Endodermal cell (in vitro differentiated cells): ENCODE results near the gene SLX9. TPM values are rescaled to one million over a fixed set of nuclear protein-coding genes. Genes with fewer than 3 reads are reported as not detected.

Source experiments
- DNase-seq: peaks from one replicate; pipeline ENCODE4 v3.0.0-alpha.2; 2017
- H3K27ac ChIP-seq: 2 replicates; pipeline ENCODE4 v1.5.1; 2013; ENCODE audit warnings: mild to moderate bottlenecking, low read depth, low read length, moderate library complexity
- H3K27me3 ChIP-seq: 2 replicates; pipeline ENCODE4 v1.6.1; 2013; ENCODE audit warnings: mild to moderate bottlenecking, low read length, moderate library complexity; ENCODE audit not compliant: insufficient read depth, control insufficient read depth, poor library complexity, severe bottlenecking
- H3K36me3 ChIP-seq: 2 replicates; pipeline ENCODE4 v1.7.0; 2013; ENCODE audit warnings: mild to moderate bottlenecking, low read length, moderate library complexity; ENCODE audit not compliant: control insufficient read depth, insufficient read depth
- H3K4me1 ChIP-seq: one replicate; pipeline ENCODE4 v1.7.0; 2013; ENCODE audit warnings: low read length; ENCODE audit not compliant: control insufficient read depth, insufficient read depth
- H3K4me3 ChIP-seq: 2 replicates; pipeline ENCODE4 v1.5.1; 2013; ENCODE audit warnings: mild to moderate bottlenecking, low read length, moderate library complexity
- H3K9ac ChIP-seq: 2 replicates; pipeline ENCODE4 v1.6.1; 2013; ENCODE audit warnings: mild to moderate bottlenecking, low read length, moderate library complexity; ENCODE audit not compliant: poor library complexity, severe bottlenecking; ENCODE audit errors: extremely low read depth
- H3K9me3 ChIP-seq: 2 replicates; pipeline ENCODE4 v1.6.1; 2013; ENCODE audit warnings: mild to moderate bottlenecking, low read length, moderate library complexity; ENCODE audit not compliant: control insufficient read depth
- H3K27ac Mint-ChIP-seq: 2 replicates; pipeline ENCODE4 v1.8.0; 2020; ENCODE audit warnings: mixed read lengths
- H3K27me3 Mint-ChIP-seq: 2 replicates; pipeline ENCODE4 v1.8.0; 2021; ENCODE audit warnings: mild to moderate bottlenecking, mixed read lengths; ENCODE audit not compliant: insufficient read depth
- H3K36me3 Mint-ChIP-seq: 2 replicates; pipeline ENCODE4 v1.8.0; 2020; ENCODE audit warnings: low read depth, mixed read lengths
- H3K4me1 Mint-ChIP-seq: 2 replicates; pipeline ENCODE4 v1.8.0; 2020; ENCODE audit warnings: mixed read lengths
- H3K4me3 Mint-ChIP-seq: 2 replicates; pipeline ENCODE4 v1.8.0; 2020; ENCODE audit warnings: mild to moderate bottlenecking, moderate library complexity, mixed read lengths
- H3K9me3 Mint-ChIP-seq: 2 replicates; pipeline ENCODE4 v1.8.0; 2020; ENCODE audit warnings: mild to moderate bottlenecking, mixed read lengths
- WGBS, 2 experiments: methylation state at CpG; one replicate each; pipeline versions ENCODE4 v1.1.5 to v1.1.7; 2013; ENCODE audit warnings: missing lambda C conversion rate in 2 of 2, mixed read lengths in 1 of 2; ENCODE audit not compliant: insufficient coverage in 1 of 2, insufficient read length in 1 of 2; 5-methylcytosine and 5-hydroxymethylcytosine counted together
- total RNA-seq, 2 donors: library from RNA; stranded (reverse); fragmentation: NEBNext Ultra II Directional in 1 of 2; extraction: Animal tissue kit (Norgen Biotek cat#: 25700) in 1 of 2; gene quantifications; 2 replicates in 1 of 2; 3 replicates in 1 of 2; pipeline ENCODE4 v1.2.1, GENCODE V29; 2021
- TF ChIP-seq, protein P1 (sequence below): fragments of 200-600 bp; sonication (generic); conservative IDR thresholded peaks from 2 replicates; pipeline ENCODE4 v1.5.0; 2021; ENCODE audit warnings: antibody characterized with exemption, mild to moderate bottlenecking

The SLX9 gene
- total RNA-seq, 2 donors from 2014 or later = 38.0 to 48.9 TPM

DNA sequence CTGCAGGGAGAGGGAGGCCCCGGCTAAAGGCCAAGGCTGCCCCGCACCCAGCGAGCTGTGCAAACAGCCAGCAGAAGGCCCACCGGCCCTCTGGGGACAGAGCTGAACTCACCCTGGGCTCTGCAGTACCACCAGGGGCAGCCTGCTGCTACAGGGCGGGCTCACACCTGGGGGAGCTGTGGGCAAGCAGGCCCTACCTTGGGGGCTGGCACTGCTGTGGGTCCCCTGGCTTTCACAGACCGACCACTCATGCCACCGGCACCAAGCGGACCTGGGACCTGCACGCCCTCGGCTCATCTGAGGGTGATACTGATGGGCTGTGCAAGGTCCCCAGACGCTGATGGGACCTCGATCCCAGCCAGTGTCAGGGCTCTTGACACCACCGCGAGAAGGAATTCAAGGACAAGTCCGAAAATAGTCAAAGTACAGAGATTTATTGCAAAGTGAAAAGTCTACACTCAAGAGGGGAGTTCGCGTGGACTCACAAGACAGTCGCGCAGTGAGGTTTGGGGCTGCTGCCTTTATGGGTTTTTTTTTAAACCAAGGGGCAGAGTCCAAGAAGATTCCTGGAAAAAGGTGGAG, 73.5 kb downstream of the SLX9 start:
- Mint-ChIP-seq H3K9me3 (no peaks in the 10 kb centered on the region), H3K27ac (peak overlapping the region; percentile 98), H3K4me3 (peak overlapping the region; percentile 33), H3K27me3 (peaks cover 26% of the 10 kb centered on the region), H3K36me3 (no peaks in the 10 kb centered on the region), H3K4me1 (peaks cover 19% of the 10 kb centered on the region)
- Histone ChIP-seq H3K4me1 (peaks cover 8% of the 10 kb centered on the region), H3K4me3 (no peak overlapping the region), H3K27ac (no peak overlapping the region), H3K36me3 (no peaks in the 10 kb centered on the region), H3K27me3 (peaks cover 26% of the 10 kb centered on the region), H3K9me3 (no peaks in the 10 kb centered on the region), H3K9ac (no peak overlapping the region)
- TF ChIP-seq, protein P1, sequence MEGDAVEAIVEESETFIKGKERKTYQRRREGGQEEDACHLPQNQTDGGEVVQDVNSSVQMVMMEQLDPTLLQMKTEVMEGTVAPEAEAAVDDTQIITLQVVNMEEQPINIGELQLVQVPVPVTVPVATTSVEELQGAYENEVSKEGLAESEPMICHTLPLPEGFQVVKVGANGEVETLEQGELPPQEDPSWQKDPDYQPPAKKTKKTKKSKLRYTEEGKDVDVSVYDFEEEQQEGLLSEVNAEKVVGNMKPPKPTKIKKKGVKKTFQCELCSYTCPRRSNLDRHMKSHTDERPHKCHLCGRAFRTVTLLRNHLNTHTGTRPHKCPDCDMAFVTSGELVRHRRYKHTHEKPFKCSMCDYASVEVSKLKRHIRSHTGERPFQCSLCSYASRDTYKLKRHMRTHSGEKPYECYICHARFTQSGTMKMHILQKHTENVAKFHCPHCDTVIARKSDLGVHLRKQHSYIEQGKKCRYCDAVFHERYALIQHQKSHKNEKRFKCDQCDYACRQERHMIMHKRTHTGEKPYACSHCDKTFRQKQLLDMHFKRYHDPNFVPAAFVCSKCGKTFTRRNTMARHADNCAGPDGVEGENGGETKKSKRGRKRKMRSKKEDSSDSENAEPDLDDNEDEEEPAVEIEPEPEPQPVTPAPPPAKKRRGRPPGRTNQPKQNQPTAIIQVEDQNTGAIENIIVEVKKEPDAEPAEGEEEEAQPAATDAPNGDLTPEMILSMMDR = peak; percentile 56
- peak; percentile 75 for DNase-seq
- WGBS, 2 experiments = 83 to 86% methylated on average over 13 to 19 of the region's 19 CpGs

DNA sequence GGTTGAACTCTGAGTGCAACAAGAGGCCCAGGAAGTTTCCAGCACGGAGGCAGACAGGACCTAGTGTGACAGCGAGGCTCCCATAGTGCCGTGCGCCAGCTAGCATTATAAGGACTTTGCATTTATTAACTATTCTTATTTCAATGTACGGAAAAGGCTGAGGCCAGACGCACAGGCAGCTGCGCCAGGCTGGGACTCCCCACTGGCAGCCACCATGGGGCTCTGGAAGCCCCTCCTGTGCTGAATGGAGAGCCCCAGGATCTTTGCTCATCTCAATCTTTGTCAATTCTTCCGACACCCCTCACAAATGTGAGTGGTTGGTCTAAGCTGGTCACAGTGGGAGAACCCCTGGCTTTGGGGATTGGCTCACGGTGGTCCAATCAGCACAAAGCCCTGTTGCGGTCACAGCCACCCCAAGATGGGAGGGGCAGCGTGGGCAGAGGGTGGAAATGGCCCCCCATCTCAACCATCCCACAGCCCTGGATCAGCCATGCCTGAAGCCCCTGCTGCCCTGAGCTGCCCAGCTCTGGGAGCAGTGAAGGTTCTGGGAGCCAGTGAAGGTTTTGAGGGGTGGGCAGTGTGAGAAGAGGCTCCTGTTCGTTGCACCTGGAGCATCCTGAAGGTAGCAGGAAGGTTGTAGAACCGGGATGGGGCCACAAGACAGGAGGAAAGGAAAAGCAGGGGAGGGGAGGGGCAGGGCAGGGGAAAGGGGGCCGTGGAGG, 75.1 kb downstream of the SLX9 start:
- Mint-ChIP-seq H3K27me3 (peaks cover 33% of the 10 kb centered on the region), H3K9me3 (no peaks in the 10 kb centered on the region), H3K4me1 (peaks cover 19% of the 10 kb centered on the region), H3K27ac (no peak overlapping the region), H3K36me3 (no peaks in the 10 kb centered on the region), H3K4me3 (no peak overlapping the region)
- no peak overlapping the region for H3K9ac ChIP-seq
- no peaks in the 10 kb centered on the region for H3K36me3 ChIP-seq
- H3K4me1 ChIP-seq = peaks cover 8% of the 10 kb centered on the region
- DNase-seq = no peak
- no peaks in the 10 kb centered on the region for H3K9me3 ChIP-seq
- H3K27me3 ChIP-seq = peaks cover 37% of the 10 kb centered on the region
- H3K4me3 ChIP-seq = no peak overlapping the region
- no peak overlapping the region for H3K27ac ChIP-seq
- WGBS, 2 experiments = 86 to 87% methylated on average over 9 to 14 of the region's 14 CpGs
- TF ChIP-seq, protein P1 = no peak

DNA sequence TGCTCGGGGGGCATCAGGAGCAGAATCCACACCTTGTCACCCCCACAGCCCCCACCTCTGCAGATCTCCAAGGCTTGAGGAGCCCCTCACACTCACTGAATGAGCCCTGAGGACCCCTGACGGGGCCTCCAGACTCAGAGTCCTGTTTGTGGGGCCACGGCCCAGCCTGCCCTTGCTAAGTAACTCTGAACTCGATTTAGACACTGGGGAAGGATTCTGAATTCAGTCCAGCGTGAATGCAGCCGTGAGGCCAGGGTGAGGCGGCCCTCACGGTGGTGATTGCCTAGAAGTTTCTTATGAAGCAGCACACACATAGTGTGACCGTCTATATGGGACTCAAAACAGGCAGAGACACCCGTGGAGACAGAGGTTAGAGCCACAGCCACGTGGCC, 75.6 kb downstream of the SLX9 start:
- Mint-ChIP-seq H3K27ac (no peak overlapping the region), H3K36me3 (no peaks in the 10 kb centered on the region), H3K27me3 (peaks cover 37% of the 10 kb centered on the region), H3K9me3 (no peaks in the 10 kb centered on the region), H3K4me3 (no peak overlapping the region), H3K4me1 (peaks cover 18% of the 10 kb centered on the region)
- H3K27ac ChIP-seq = no peak overlapping the region
- no peaks in the 10 kb centered on the region for H3K36me3 ChIP-seq
- TF ChIP-seq, protein P1 = no peak
- H3K9me3 ChIP-seq = no peaks in the 10 kb centered on the region
- peaks cover 8% of the 10 kb centered on the region for H3K4me1 ChIP-seq
- no peak overlapping the region for H3K9ac ChIP-seq
- 88% methylated on average over 9 to 10 of the region's 11 CpGs for WGBS, 2 experiments
- DNase-seq = no peak
- H3K27me3 ChIP-seq = peaks cover 40% of the 10 kb centered on the region
- H3K4me3 ChIP-seq = no peak overlapping the region
